BJ (cell line): ENCODE results near the gene UBE2D4. TPM values are rescaled to one million over a fixed set of nuclear protein-coding genes. Genes with fewer than 3 reads are reported as not detected.

Source experiments
- CTCF ChIA-PET: fragments of 350-600 bp; formaldehyde crosslinking; extraction: SDS; loops from one replicate; lab custom pipeline; 2021; ENCODE audit warnings: antibody characterized with exemption, inconsistent platforms; lab: Yijun Ruan, JAX
- POLR2A ChIA-PET: fragments of 300-600 bp; sonication (Branson Sonifier 250); formaldehyde crosslinking; extraction: SDS; loops from one replicate; lab custom pipeline; 2021; ENCODE audit warnings: antibody characterized with exemption; lab: Charles Lee
- DNase-seq: peaks from one replicate; pipeline ENCODE4 v3.0.0-alpha.2; 2011; ENCODE audit warnings: low read depth
- H3K27me3 ChIP-seq: 2 replicates; pipeline ENCODE4 v1.6.0; 2011; ENCODE audit warnings: low read length; ENCODE audit not compliant: control insufficient read depth, insufficient read depth
- H3K36me3 ChIP-seq: 2 replicates; pipeline ENCODE4 v1.5.1; 2011; ENCODE audit warnings: low read length; ENCODE audit not compliant: control insufficient read depth, insufficient read depth
- H3K4me3 ChIP-seq: 2 replicates; pipeline ENCODE4 v1.5.1; 2011; ENCODE audit warnings: low read depth, mild to moderate bottlenecking, control low read depth, low read length
- CTCF ChIP-seq: IDR thresholded peaks from 2 replicates; pipeline ENCODE4 v1.5.1; 2011; ENCODE audit warnings: low read depth, mild to moderate bottlenecking, control low read depth, inconsistent platforms, low read length, moderate library complexity; ENCODE audit not compliant: insufficient read depth
- polyA plus RNA-seq: library from polyadenylated mRNA; depleted of rRNA; stranded (reverse); fragments of >200 nt; gene quantifications from 2 replicates; pipeline ENCODE4 v1.2.3, GENCODE V29; 2011

Gene UBE2D4
- polyA plus RNA-seq, 1 experiment, result 27.6 TPM

DNA sequence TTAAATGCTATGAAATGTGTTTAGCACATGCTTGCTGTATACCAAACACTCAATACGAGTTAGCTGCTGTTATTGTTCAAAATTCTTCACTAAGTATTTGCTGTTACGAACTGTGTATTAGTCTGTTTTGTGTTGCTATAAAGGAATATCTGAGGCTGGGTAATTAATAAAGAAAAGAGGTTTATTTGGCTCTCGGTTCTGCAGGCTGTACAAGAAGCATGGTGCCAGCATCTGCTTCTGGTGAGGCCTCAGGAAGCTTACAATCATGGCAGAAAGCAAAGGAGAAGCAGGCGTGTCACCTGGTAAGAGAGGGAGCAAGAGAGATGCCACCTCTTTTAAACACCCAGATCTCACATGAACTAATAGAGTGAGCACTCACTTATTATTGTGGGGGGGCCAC is 1.6 kb downstream of the UBE2D4 start:
- ChIA-PET CTCF (no interaction called here), POLR2A (no interaction called here)
- H3K4me3 ChIP-seq, result no peak overlapping the region
- DNase-seq, result no peak
- TF ChIP-seq CTCF, result no peak
- no peaks in the 10 kb centered on the region for H3K36me3 ChIP-seq
- H3K27me3 ChIP-seq, result no peaks in the 10 kb centered on the region

GRCh38 chr7:43929529-43930457 is 3.6 kb downstream of the UBE2D4 start:
- no peak for DNase-seq
- no peak for TF ChIP-seq CTCF
- ChIA-PET CTCF (no interaction called here), POLR2A (no interaction called here)
- Histone ChIP-seq H3K4me3 (no peak overlapping the region), H3K27me3 (no peaks in the 10 kb centered on the region), H3K36me3 (no peaks in the 10 kb centered on the region)

GRCh38 chr7:43931346-43931745 is 5.1 kb downstream of the UBE2D4 start:
- no peaks in the 10 kb centered on the region for H3K27me3 ChIP-seq
- ChIA-PET CTCF (interaction anchor here (0.6 kb wide), 1 partner anchor 737 kb away, joined by 4 read pairs; no protein-coding TSS in a partner anchor), POLR2A (no interaction called here)
- H3K4me3 ChIP-seq, result no peak overlapping the region
- no peak for TF ChIP-seq CTCF
- H3K36me3 ChIP-seq, result no peaks in the 10 kb centered on the region
- no peak for DNase-seq

DNA sequence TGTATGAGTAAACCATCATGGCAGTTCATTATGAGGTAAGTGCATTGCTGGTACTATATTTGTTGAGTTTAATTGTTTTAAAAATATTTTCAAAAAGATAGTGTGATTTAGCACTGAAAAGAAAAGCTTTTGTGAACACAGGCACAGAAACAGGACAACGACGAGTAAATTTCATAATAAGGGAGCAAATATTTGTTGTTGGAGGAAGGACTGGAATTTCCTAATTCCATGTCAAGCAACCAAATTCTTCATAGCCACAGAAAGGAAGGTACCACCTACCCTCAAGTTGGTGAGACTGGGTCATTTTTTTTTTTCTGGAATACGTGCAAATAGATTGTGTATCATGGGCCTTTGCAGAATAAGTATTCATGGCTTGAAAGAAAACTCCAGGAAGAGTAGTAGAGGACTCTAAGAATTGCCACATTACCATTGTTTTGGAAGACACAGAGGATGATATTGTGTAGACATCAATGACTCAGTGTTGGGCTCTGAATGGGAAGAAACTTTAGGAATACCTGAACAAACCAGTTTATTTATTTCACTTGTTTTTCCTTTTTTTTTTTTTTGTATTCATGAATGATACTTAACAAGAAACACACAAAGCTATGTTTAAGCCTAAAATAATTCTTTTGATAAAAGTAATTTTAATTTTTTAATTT is 7.8 kb downstream of the UBE2D4 start:
- POLR2A ChIA-PET, result no interaction called here
- TF ChIP-seq CTCF, result no peak
- Histone ChIP-seq H3K4me3 (no peak overlapping the region), H3K27me3 (no peaks in the 10 kb centered on the region), H3K36me3 (no peaks in the 10 kb centered on the region)
- CTCF ChIA-PET, result interaction anchor here (0.6 kb wide), 1 partner anchor 1984 kb away, joined by 3 read pairs; no protein-coding TSS in a partner anchor
- DNase-seq, result no peak

- TF ChIP-seq CTCF, result no peak
- ChIA-PET CTCF (no interaction called here), POLR2A (no interaction called here)
- Histone ChIP-seq H3K27me3 (no peaks in the 10 kb centered on the region), H3K36me3 (no peaks in the 10 kb centered on the region), H3K4me3 (no peak overlapping the region)
- DNase-seq, result no peak
These were observed 11.2 kb downstream of the UBE2D4 start for GRCh38 chr7:43937444-43937843.
